ENCODE results near the gene PLA2G4E. TPM values are rescaled to one million over a fixed set of nuclear protein-coding genes. Genes with fewer than 3 reads are reported as not detected.

The PLA2G4E gene
- total RNA-seq, 1 donor, result not detected

GRCh38 chr15:41989573-41990242 lies 31.1 kb downstream of the PLA2G4E start:
- TF ChIP-seq CTCF (IDR thresholded peaks at IDR 0.05; ENCODE audit: insufficient read depth, low read depth, low read length), result peak; percentile 96
- H3K4me3 ChIP-seq (ENCODE audit: low read depth, low read length), result no peak overlapping the region
- DNase-seq (ENCODE audit: low read depth), result peak; percentile 70

- H3K4me3 ChIP-seq (ENCODE audit: low read depth, low read length), result no peak overlapping the region
- no peak for DNase-seq (ENCODE audit: low read depth)
- TF ChIP-seq CTCF (IDR thresholded peaks at IDR 0.05; ENCODE audit: insufficient read depth, low read depth, low read length), result no peak
These were observed 31.8 kb downstream of the PLA2G4E start for GRCh38 chr15:41988896-41989572.

- DNase-seq (ENCODE audit: low read depth), result no peak
- no peak overlapping the region for H3K4me3 ChIP-seq (ENCODE audit: low read depth, low read length)
- TF ChIP-seq CTCF (IDR thresholded peaks at IDR 0.05; ENCODE audit: insufficient read depth, low read depth, low read length), result no peak
These were observed 32.9 kb downstream of the PLA2G4E start for GRCh38 chr15:41987925-41988275.

- no peak overlapping the region for H3K4me3 ChIP-seq (ENCODE audit: low read depth, low read length)
- no peak for DNase-seq (ENCODE audit: low read depth)
- no peak for TF ChIP-seq CTCF (IDR thresholded peaks at IDR 0.05; ENCODE audit: insufficient read depth, low read depth, low read length)
These were observed 33.5 kb downstream of the PLA2G4E start for GRCh38 chr15:41987246-41987924.

GRCh38 chr15:41985236-41986160 lies 35.3 kb downstream of the PLA2G4E start:
- no peak overlapping the region for H3K4me3 ChIP-seq (ENCODE audit: low read depth, low read length)
- no peak for DNase-seq (ENCODE audit: low read depth)

More at GRCh38 chr15:41985236-41986160, 35.3 kb downstream of the PLA2G4E start:
- no peak for TF ChIP-seq CTCF (IDR thresholded peaks at IDR 0.05; ENCODE audit: insufficient read depth, low read depth, low read length)

All from fibroblast of villous mesenchyme (primary cell).